Choroid plexus epithelial cell (primary cell): ENCODE measurements around the gene TCF15.

Source experiments
- DNase-seq: peaks from one replicate; pipeline ENCODE4 v3.0.0-alpha.2; 2010; ENCODE audit warnings: low read depth
- H3K4me3 ChIP-seq: 2 replicates; pipeline ENCODE4 v1.5.1; 2011; ENCODE audit warnings: low read depth, mild to moderate bottlenecking, control low read depth, low read length, moderate library complexity
- TF ChIP-seq, protein P1 (sequence below): conservative IDR thresholded peaks from 2 replicates; pipeline ENCODE4 v1.5.1; 2011; ENCODE audit warnings: low read depth, mild to moderate bottlenecking, control low read depth, inconsistent platforms, low read length, moderate library complexity

TCF15 gene

DNA sequence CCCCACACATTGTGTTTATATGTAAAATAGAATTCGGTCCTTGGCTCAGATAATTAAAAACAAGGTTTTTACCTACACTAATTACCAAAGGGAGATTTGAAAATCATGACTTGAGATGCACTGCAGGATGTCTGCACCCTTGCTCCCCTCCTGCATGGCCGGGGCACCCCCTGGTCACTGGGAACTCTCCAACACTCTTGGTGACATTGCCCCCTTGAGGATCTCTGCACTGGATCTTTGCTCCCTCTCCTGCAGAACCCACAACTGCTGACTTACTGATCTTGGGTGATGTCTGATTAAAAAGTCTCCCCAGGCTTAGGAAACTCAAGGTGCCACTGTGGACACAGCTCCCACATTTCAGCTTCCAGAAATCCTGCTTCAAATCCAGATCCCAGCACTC, 49.4 kb downstream of the TCF15 start:
- TF ChIP-seq, protein P1, sequence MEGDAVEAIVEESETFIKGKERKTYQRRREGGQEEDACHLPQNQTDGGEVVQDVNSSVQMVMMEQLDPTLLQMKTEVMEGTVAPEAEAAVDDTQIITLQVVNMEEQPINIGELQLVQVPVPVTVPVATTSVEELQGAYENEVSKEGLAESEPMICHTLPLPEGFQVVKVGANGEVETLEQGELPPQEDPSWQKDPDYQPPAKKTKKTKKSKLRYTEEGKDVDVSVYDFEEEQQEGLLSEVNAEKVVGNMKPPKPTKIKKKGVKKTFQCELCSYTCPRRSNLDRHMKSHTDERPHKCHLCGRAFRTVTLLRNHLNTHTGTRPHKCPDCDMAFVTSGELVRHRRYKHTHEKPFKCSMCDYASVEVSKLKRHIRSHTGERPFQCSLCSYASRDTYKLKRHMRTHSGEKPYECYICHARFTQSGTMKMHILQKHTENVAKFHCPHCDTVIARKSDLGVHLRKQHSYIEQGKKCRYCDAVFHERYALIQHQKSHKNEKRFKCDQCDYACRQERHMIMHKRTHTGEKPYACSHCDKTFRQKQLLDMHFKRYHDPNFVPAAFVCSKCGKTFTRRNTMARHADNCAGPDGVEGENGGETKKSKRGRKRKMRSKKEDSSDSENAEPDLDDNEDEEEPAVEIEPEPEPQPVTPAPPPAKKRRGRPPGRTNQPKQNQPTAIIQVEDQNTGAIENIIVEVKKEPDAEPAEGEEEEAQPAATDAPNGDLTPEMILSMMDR, result peak; percentile 15

DNA sequence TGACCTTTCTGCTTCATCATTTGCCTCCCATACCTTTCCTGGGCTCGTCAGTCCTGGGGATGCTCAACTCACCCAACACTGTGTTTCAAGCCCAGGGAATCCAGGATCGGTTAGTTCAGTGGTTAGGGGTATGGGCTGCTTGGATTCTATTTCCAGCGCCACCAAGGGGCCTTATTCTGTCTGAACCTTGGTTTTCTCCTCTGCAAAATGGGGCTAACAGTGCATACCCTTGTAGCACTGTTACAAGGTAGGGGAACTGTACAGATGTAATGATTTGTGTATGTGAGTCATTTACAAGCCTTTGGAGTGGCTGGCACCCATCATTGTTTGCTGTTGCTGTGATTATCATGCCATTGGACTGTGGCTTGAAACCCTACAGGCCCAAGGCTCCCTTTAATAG, 52.0 kb downstream of the TCF15 start:
- TF ChIP-seq, protein P1, result no peak
- no peak overlapping the region for H3K4me3 ChIP-seq
- DNase-seq, result no peak

More for the DNA sequence above, 49.4 kb downstream of the TCF15 start:
- H3K4me3 ChIP-seq, result no peak overlapping the region
- DNase-seq, result no peak

DNA sequence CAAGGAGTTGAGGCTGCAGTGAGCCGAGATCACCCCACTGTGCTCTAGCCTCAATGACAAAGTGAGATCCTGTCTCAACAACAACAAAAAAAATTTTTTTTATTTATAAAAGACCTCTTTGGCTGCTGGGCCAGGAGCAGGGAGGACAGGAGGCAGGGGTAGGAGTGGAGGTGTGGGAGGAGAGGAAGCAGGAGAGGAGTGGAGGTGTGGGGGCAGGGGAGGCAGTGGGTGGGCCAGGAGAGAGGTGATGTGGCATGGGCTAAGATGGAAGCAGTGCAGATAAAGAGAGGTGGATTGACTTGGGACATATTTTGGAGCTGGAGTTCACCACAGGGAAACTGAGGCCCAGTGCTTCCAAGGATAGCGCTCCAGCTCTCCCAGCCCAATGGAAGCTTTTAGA, 53.1 kb downstream of the TCF15 start:
- H3K4me3 ChIP-seq, result no peak overlapping the region
- no peak for DNase-seq
- TF ChIP-seq, protein P1, result no peak

DNA sequence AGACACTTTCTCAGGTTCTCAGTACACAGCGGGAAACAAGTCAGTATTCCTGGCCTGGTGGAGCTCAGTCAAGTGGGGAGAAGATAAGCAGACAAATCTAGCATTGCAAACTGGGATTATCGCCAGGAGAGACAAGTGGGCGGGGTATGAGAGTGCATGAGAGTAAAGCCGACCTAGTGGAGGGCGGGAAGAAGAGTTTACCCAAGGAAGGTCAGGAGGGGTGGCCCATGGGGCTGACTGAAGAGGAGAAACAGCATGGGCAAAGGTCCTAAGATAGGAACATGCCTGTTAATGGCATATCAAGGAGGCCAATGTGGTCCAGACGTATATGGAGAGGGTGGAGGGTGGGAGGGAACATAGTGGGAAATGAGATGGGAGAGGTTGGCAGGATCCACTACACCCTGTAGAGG, 54.1 kb downstream of the TCF15 start:
- H3K4me3 ChIP-seq, result no peak overlapping the region
- DNase-seq, result peak; percentile 59
- TF ChIP-seq, protein P1, result no peak
